ENCODE data around the gene EEIG2.

The EEIG2 gene

DNA sequence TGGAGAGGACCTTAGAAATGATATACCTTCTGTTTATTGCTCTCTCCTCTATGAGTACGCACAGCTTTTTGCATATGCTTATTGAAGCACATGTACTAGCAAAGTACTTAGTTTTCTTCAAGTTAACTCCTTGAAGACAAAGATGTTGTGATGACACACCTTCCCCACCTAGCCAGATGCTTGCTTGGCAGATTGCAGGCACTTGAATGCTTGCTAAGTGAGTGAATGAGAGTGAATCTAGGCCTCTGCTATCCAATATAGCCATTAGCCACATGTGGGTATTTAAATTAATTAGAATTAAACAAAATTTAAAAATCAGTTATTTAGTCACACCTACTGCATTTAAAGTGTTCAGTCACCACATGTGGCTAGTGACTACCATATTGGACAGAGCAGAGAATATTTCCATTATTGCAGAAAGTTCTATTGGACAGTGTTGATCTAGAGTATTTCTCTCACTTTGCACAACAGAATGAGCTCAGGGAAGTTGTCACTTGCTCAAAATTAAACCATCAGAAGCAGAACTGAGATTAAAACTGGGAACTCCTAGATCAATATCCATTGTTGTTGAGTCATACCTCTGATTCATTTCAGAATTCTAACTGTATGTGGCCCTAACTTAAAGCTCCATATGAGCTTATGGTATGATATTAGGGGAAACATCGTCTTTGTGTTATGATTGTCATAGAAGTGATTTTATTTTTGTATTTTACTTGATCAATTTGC lies 8.6 kb upstream of the EEIG2 start:
- DNase-seq (ENCODE audit: low spot score) = peak; percentile 30
- in situ Hi-C loops (cut with MboI; ENCODE audit: low pct_unique_long_range_greater_than_20kb, low sequenced_read_pairs, unreplicated experiment) = no loop called here
- TF ChIP-seq, protein P1, sequence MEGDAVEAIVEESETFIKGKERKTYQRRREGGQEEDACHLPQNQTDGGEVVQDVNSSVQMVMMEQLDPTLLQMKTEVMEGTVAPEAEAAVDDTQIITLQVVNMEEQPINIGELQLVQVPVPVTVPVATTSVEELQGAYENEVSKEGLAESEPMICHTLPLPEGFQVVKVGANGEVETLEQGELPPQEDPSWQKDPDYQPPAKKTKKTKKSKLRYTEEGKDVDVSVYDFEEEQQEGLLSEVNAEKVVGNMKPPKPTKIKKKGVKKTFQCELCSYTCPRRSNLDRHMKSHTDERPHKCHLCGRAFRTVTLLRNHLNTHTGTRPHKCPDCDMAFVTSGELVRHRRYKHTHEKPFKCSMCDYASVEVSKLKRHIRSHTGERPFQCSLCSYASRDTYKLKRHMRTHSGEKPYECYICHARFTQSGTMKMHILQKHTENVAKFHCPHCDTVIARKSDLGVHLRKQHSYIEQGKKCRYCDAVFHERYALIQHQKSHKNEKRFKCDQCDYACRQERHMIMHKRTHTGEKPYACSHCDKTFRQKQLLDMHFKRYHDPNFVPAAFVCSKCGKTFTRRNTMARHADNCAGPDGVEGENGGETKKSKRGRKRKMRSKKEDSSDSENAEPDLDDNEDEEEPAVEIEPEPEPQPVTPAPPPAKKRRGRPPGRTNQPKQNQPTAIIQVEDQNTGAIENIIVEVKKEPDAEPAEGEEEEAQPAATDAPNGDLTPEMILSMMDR (IDR thresholded peaks at IDR 0.05; ENCODE audit: extremely low read depth, insufficient read depth, missing control alignments) = no peak

- TF ChIP-seq, protein P1 (IDR thresholded peaks at IDR 0.05; ENCODE audit: extremely low read depth, insufficient read depth, missing control alignments) = no peak
- DNase-seq (ENCODE audit: low spot score) = no peak
- in situ Hi-C loops (cut with MboI; ENCODE audit: low pct_unique_long_range_greater_than_20kb, low sequenced_read_pairs, unreplicated experiment) = no loop called here
Observed at GRCh38 chr1:108553905-108554304, 6.0 kb upstream of the EEIG2 start.

DNA sequence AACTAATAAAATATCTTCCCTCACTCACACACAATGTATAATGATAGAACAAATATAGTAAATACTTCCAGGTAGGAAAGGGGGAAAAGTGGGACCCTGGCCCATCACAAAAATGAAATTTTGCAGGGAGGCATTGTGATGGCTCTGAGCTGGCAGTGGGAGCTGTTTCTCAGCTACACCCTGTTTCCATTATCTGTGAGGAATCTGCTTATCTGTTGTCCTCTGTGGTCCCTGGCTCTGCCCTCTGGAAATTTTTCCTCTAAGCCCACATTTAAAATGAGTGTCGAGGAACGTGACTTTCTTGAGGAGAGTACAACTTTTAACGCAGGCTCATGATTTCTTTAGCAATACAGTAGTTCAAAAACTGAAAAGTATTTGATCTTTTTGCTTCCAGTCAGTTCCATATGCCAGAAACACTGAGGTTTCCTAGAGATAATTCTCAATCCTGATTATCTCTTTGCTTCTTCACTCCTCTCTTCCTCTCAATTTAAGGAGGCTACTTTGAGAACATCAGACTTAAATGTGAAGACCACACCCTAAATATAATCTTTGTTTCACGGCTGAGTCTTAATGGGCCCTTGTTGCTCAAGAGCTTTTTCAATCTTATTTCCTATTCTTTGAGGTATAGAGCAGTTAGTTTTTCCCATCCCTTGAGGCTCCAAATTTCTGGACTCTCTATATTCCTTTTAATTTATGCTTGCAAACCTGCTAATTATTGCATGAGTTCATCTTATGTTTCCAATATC lies 5.0 kb upstream of the EEIG2 start:
- no peak for DNase-seq (ENCODE audit: low spot score)
- in situ Hi-C loops (cut with MboI; ENCODE audit: low pct_unique_long_range_greater_than_20kb, low sequenced_read_pairs, unreplicated experiment) = no loop called here
- TF ChIP-seq, protein P1 (IDR thresholded peaks at IDR 0.05; ENCODE audit: extremely low read depth, insufficient read depth, missing control alignments) = no peak

DNA sequence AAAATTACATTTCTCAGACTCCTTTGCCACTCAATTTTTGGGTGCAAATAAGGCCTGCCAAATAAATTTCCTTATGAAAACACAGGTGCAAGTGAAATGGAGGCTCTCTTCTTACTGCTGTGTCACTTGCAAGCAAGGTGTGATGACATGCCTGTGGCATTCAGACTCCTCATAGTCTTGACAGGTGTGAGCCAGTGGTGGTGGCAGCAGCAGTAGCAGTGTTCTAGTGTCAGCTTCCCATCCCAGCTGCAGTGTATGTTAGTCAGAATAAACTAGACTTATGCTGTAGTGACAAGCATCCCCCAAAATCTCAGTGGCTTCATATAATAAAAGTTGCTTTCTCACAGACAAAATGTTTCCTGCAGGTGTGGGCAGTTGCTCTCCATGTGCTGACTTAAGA lies 3.8 kb upstream of the EEIG2 start:
- in situ Hi-C loops (cut with MboI; ENCODE audit: low pct_unique_long_range_greater_than_20kb, low sequenced_read_pairs, unreplicated experiment) = no loop called here
- TF ChIP-seq, protein P1 (IDR thresholded peaks at IDR 0.05; ENCODE audit: extremely low read depth, insufficient read depth, missing control alignments) = no peak
- no peak for DNase-seq (ENCODE audit: low spot score)

- TF ChIP-seq, protein P1 (IDR thresholded peaks at IDR 0.05; ENCODE audit: extremely low read depth, insufficient read depth, missing control alignments) = no peak
- in situ Hi-C loops (cut with MboI; ENCODE audit: low pct_unique_long_range_greater_than_20kb, low sequenced_read_pairs, unreplicated experiment) = no loop called here
- DNase-seq (ENCODE audit: low spot score) = no peak
Observed at GRCh38 chr1:108556499-108556898, 3.4 kb upstream of the EEIG2 start.

- TF ChIP-seq, protein P1 (IDR thresholded peaks at IDR 0.05; ENCODE audit: extremely low read depth, insufficient read depth, missing control alignments) = no peak
- no peak for DNase-seq (ENCODE audit: low spot score)
- in situ Hi-C loops (cut with MboI; ENCODE audit: low pct_unique_long_range_greater_than_20kb, low sequenced_read_pairs, unreplicated experiment) = no loop called here
Observed at GRCh38 chr1:108557296-108557695, 2.6 kb upstream of the EEIG2 start.

Data from GM13977 (cell line).